Measurements from ENCODE around the gene CPA2. TPM values are rescaled to one million over a fixed set of nuclear protein-coding genes. Genes with fewer than 3 reads are reported as not detected.

Gene CPA2
- total and polyA plus RNA-seq, 2 donors from 2014 or later: not detected

DNA sequence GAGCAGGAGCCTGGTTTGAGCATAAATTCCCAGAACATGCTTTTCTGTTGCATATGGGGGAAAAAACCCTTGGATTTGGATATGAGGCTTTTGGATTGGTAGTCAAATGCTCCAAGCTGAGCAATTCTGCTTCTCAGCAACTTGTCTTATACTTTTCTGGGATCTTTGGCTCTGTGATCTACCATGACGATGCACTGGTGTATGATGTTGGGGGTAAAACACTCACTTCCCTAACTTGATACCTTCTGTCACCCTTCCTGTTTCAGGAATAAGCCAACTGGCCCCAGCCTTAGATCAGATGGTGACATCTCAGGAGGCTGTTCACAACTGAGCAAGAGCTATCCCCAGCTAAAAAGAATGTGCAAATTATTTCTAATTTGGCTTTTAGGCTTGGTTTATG lies 13.2 kb downstream of the CPA2 start:
- TF ChIP-seq, protein P1, sequence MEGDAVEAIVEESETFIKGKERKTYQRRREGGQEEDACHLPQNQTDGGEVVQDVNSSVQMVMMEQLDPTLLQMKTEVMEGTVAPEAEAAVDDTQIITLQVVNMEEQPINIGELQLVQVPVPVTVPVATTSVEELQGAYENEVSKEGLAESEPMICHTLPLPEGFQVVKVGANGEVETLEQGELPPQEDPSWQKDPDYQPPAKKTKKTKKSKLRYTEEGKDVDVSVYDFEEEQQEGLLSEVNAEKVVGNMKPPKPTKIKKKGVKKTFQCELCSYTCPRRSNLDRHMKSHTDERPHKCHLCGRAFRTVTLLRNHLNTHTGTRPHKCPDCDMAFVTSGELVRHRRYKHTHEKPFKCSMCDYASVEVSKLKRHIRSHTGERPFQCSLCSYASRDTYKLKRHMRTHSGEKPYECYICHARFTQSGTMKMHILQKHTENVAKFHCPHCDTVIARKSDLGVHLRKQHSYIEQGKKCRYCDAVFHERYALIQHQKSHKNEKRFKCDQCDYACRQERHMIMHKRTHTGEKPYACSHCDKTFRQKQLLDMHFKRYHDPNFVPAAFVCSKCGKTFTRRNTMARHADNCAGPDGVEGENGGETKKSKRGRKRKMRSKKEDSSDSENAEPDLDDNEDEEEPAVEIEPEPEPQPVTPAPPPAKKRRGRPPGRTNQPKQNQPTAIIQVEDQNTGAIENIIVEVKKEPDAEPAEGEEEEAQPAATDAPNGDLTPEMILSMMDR (IDR thresholded peaks at IDR 0.05; ENCODE audit: borderline replicate concordance, extremely low read depth, insufficient read depth): no peak
- intact Hi-C loops (cut with DNase I): no loop called here
- FAIRE-seq: no peak

DNA sequence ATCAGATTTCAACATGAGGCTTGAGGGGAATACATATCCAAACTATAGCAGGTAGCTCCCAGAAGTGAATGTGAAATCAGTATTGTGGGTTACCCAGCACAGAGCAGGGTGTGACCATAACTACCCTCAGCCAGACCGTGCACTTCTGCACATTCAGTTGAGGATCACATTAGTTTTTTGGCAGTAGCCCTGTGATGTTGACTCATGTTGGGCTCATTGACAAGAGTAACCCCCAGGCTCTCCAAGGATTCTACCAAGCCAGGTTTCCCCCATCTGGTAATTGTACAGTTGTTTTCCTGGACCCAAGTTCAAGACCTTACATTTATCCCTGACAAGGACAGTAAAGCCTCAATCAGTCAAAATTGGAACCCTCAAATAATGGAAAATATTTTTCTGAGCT lies 14.6 kb downstream of the CPA2 start:
- FAIRE-seq (no peak), DNase-seq (no peak)
- Histone ChIP-seq H3K4me1 (ENCODE audit: control insufficient read depth in 2 of 3, insufficient read depth in 2 of 3, low read depth in 1 of 3, low read length in 3 of 3) (peaks cover 0 to 10% (median 0%) of the 10 kb centered on the region in 3 donors), H3K36me3 (ENCODE audit: control insufficient read depth in 2 of 3, insufficient read depth in 3 of 3, low read length in 3 of 3) (no peaks in the 10 kb centered on the region), H3K9me3 (ENCODE audit: control insufficient read depth in 2 of 3, insufficient read depth in 1 of 3, low read length in 3 of 3) (no peaks in the 10 kb centered on the region), H3K27ac (ENCODE audit: low read depth in 2 of 2, low read length in 2 of 2) (no peak overlapping the region), H3K9ac (ENCODE audit: low read length in 3 of 3) (no peak overlapping the region), H3K27me3 (ENCODE audit: control insufficient read depth, insufficient read depth, low read length) (no peaks in the 10 kb centered on the region), H3K4me3 (ENCODE audit: low read length in 3 of 3) (no peak overlapping the region)
- intact Hi-C loops (cut with DNase I): no loop called here
- TF ChIP-seq, protein P1 (IDR thresholded peaks at IDR 0.05; ENCODE audit: borderline replicate concordance, extremely low read depth, insufficient read depth): no peak

More for the DNA sequence above, 13.2 kb downstream of the CPA2 start:
- H3K36me3 ChIP-seq (ENCODE audit: control insufficient read depth in 2 of 3, insufficient read depth in 3 of 3, low read length in 3 of 3): no peaks in the 10 kb centered on the region
- peaks cover 0 to 17% (median 0%) of the 10 kb centered on the region in 3 donors for H3K4me1 ChIP-seq (ENCODE audit: control insufficient read depth in 2 of 3, insufficient read depth in 2 of 3, low read depth in 1 of 3, low read length in 3 of 3)
- no peak overlapping the region for H3K4me3 ChIP-seq (ENCODE audit: low read length in 3 of 3)
- H3K27ac ChIP-seq (ENCODE audit: low read depth in 2 of 2, low read length in 2 of 2): no peak overlapping the region
- no peaks in the 10 kb centered on the region for H3K27me3 ChIP-seq (ENCODE audit: control insufficient read depth, insufficient read depth, low read length)
- H3K9me3 ChIP-seq (ENCODE audit: control insufficient read depth in 2 of 3, insufficient read depth in 1 of 3, low read length in 3 of 3): no peaks in the 10 kb centered on the region
- DNase-seq: no peak
- H3K9ac ChIP-seq (ENCODE audit: low read length in 3 of 3): no peak overlapping the region

DNA sequence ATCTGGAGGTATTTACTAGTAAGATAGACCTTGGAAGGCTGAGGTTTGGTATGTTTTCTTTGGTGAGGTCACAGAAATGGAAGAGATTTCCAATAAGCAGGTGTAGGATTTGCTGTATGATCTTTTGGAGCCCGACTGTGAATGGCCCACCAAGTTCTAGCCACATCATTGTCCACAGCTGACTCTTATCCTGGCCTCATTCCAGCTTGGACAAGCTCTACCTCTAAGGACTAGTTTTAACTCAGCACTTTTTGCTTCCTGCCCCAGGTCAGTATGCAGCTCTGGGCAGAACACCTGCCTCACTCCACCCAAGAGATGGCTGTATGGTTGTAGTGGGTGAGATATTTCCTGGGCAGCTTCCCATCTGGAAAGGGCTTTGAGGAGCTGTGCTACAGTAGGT lies 20.2 kb downstream of the CPA2 start:
- Histone ChIP-seq H3K36me3 (ENCODE audit: control insufficient read depth in 2 of 3, insufficient read depth in 3 of 3, low read length in 3 of 3) (no peaks in the 10 kb centered on the region), H3K4me1 (ENCODE audit: control insufficient read depth in 2 of 3, insufficient read depth in 2 of 3, low read depth in 1 of 3, low read length in 3 of 3) (no peaks in the 10 kb centered on the region), H3K27me3 (ENCODE audit: control insufficient read depth, insufficient read depth, low read length) (no peaks in the 10 kb centered on the region), H3K9me3 (ENCODE audit: control insufficient read depth in 2 of 3, insufficient read depth in 1 of 3, low read length in 3 of 3) (no peaks in the 10 kb centered on the region), H3K4me3 (ENCODE audit: low read length in 3 of 3) (no peak overlapping the region), H3K27ac (ENCODE audit: low read depth in 2 of 2, low read length in 2 of 2) (no peak overlapping the region), H3K9ac (ENCODE audit: low read length in 3 of 3) (no peak overlapping the region)
- intact Hi-C loops (cut with DNase I): no loop called here
- FAIRE-seq: no peak
- TF ChIP-seq, protein P1 (IDR thresholded peaks at IDR 0.05; ENCODE audit: borderline replicate concordance, extremely low read depth, insufficient read depth): no peak
- DNase-seq: no peak

DNA sequence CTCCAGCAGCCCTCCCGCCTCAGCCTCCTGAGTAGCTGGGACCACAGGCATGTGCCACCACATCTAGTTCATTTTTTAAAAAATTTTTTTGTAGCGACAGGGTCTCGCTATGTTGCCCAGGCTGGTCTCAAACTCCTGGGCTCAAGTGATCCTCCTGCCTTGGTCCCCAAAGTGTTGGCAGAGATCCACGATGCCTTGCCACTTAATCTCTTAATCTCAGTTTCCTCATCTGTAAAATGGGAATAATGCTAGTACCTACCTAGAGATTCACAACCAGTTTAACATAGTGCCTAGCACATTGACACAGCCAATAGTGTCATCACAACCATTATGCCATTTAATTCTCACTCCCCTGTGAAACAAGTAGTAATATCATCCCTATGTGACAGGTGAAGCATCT lies 21.5 kb downstream of the CPA2 start:
- FAIRE-seq (no peak), DNase-seq (no peak)
- no peaks in the 10 kb centered on the region for H3K4me1 ChIP-seq (ENCODE audit: control insufficient read depth in 2 of 3, insufficient read depth in 2 of 3, low read depth in 1 of 3, low read length in 3 of 3)
- intact Hi-C loops (cut with DNase I): no loop called here
- no peak overlapping the region for H3K9ac ChIP-seq (ENCODE audit: low read length in 3 of 3)
- no peaks in the 10 kb centered on the region for H3K9me3 ChIP-seq (ENCODE audit: control insufficient read depth in 2 of 3, insufficient read depth in 1 of 3, low read length in 3 of 3)
- H3K36me3 ChIP-seq (ENCODE audit: control insufficient read depth in 2 of 3, insufficient read depth in 3 of 3, low read length in 3 of 3): no peaks in the 10 kb centered on the region
- no peak overlapping the region for H3K27ac ChIP-seq (ENCODE audit: low read depth in 2 of 2, low read length in 2 of 2)
- TF ChIP-seq, protein P1 (IDR thresholded peaks at IDR 0.05; ENCODE audit: borderline replicate concordance, extremely low read depth, insufficient read depth): no peak
- no peak overlapping the region for H3K4me3 ChIP-seq (ENCODE audit: low read length in 3 of 3)
- no peaks in the 10 kb centered on the region for H3K27me3 ChIP-seq (ENCODE audit: control insufficient read depth, insufficient read depth, low read length)

Measured in kidney (tissue), 14 donors.